GM21526 (cell line): ENCODE measurements around the gene BORCS5.
"Not testable (repeated sequence)": the region's sequence is repeated elsewhere in the genome, so short reads cannot be mapped to it uniquely, and the experiment has no call there.

Source experiments
- ATAC-seq: cut with Tn5 transposase; IDR thresholded peaks from one replicate; pipeline ENCODE4 v1.9.1; 2021; ENCODE audit warnings: moderate library complexity; ENCODE audit not compliant: unreplicated experiment, low FRiP score

BORCS5 gene

GRCh38 chr12:12452326-12452902, 95.5 kb downstream of the BORCS5 start:
- no peak for ATAC-seq

DNA sequence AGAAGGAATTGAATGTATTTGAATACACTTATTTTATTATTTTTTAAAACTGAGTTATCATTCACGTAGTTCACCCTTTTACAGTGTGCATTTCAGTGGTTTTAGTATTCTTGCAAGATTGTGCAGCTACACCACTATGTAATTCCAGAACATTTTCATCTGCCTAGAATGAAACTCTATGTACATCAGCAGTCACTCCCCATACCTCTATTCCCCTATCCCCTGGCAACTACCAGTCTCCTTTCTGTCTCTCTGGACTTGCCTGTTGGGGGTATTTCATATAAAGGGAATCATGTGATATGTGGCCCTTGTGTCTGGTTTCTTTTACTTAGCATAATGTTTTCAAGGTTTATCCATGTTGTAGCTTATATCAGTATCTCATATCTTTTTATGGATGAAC, 96.8 kb downstream of the BORCS5 start:
- no peak for ATAC-seq

- no peak for ATAC-seq
Measured at GRCh38 chr12:12454315-12454714, 97.4 kb downstream of the BORCS5 start.

DNA sequence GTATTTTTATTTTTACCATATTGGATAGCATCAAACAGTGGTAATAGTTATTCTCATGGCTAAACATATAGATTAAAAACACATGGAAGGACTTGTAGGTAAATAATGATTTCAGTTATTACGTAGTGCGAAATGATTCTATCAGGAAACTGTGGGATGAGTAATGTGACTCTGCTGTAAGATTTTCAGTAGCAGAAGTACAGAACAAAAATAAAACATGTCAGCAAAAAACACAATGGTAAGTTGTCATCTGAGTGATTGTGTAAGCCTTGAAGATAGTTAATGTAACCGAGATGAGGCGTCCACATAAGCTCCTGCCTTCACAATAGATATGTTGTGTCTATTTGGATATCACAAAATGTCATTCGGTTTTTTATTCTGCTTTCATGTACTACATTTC, 99.8 kb downstream of the BORCS5 start:
- ATAC-seq = no peak

DNA sequence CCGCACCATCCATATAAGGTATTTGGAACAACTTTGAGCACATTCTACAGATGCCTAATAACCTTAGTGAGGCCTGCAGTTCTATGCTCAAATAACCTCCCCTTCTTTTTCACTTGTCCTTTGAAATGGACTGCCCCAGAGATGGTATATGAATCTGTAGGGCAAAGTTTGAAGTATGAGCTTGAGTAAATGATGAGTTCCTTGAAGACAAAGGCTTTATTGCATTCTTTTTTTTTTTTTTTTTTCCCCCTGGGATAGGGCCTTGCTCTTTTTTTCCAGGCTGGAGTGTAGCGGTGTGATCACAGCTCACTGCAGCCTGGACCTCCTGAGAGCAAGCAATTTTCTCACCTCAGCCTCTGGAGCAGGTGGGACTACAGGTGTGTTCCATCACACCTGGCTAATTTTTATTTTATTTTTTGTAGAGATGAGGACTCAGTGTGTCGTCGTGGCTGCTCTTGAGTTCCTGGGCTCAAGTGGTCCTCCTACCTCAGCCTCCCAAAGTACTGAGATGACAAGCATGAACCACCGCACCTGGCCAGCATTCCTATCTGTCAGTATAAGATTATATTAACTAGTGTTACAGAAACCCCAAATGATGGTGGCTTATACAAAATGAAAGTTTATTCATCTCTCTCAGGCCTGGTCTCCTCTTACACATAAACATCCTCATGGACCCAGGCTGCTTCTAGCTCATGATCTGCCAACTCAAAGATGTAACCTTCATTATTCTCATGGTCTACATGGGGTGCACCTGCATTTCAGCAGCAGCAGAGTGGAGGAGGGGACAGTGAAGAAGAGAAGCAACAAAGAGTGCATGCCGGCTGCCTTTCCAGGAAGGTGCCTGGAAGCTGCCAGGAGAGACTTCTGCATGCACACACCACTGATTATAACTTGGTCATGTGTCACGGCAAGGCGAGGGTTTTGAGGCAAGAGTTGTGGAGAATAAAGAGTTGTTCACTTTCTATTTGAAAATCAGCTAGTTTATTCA, 104.4 kb downstream of the BORCS5 start:
- ATAC-seq = no peak

GRCh38 chr12:12461923-12462315, 105.0 kb downstream of the BORCS5 start:
- no peak for ATAC-seq

- no peak for ATAC-seq
Measured at GRCh38 chr12:12465522-12465921, 108.6 kb downstream of the BORCS5 start.

GRCh38 chr12:12466157-12466556, 109.3 kb downstream of the BORCS5 start:
- ATAC-seq = no peak

DNA sequence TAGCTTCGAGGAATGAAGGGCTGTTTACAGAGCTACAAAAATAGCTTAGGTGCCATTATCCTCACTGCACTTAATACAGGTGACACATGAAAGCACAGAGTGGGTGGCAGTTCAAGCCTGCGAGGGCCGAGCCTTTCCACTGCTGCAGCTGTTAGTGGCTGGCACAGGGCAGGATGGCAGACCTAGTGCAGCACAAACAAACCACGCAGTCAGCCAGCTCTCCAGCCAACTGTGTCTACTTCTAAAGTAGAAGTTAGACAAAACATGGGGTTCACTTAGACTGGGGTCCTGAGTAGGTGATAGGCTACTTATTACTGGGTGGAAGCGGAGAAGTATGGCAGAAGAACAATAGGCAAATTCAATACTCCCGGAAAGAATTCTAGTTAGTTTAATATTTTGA, 110.4 kb downstream of the BORCS5 start:
- ATAC-seq = no peak

DNA sequence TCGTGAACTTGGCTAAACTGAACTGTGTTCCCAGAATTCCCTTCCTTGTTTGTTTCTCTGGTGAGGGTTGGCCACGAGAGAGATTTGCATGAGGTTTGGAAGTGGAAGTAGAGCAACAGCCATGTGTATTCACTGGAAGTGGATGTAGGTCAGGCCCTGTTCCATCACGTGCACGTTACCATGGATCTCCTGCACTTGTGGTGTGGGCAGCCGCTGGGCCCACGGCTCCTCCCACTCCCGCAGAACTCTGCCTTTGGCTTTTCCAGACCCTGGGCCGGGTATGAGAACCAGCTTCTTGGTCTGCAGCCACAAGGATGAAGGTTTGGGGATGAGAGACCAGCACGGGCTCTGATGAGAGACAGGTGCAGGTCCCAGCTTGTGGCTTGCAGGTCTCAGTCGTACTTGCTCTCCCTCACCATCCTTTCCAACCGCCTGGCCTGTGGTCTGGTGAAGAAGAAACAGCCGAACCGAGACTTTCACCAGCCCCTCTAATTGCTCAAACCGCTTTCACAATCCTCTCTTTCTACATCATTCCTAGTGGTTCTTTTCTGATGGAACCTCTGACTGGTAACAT, 110.9 kb downstream of the BORCS5 start:
- ATAC-seq = no peak

- ATAC-seq = no peak
Measured at GRCh38 chr12:12468575-12468974, 111.7 kb downstream of the BORCS5 start.

DNA sequence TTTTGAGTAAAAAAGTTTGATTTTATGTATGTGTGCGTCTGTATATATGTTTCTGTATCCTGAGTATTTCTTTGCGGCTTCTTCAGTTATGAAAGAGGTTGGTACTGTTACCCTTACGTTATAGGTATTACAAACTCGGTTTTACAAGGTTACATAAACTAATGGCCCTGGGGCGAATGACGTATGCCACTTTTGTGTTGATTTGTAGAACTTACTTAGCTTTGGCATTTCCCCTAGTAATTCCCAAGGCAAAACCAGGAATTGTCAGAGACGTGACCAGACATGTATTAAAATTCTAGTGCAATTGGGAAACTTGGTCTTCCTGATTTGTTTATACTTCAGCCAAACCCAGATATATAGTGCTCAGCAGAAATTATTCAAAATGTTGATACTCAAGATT, 112.5 kb downstream of the BORCS5 start:
- ATAC-seq = no peak

- ATAC-seq = no peak
Measured at GRCh38 chr12:12470751-12471306, 114.0 kb downstream of the BORCS5 start.

DNA sequence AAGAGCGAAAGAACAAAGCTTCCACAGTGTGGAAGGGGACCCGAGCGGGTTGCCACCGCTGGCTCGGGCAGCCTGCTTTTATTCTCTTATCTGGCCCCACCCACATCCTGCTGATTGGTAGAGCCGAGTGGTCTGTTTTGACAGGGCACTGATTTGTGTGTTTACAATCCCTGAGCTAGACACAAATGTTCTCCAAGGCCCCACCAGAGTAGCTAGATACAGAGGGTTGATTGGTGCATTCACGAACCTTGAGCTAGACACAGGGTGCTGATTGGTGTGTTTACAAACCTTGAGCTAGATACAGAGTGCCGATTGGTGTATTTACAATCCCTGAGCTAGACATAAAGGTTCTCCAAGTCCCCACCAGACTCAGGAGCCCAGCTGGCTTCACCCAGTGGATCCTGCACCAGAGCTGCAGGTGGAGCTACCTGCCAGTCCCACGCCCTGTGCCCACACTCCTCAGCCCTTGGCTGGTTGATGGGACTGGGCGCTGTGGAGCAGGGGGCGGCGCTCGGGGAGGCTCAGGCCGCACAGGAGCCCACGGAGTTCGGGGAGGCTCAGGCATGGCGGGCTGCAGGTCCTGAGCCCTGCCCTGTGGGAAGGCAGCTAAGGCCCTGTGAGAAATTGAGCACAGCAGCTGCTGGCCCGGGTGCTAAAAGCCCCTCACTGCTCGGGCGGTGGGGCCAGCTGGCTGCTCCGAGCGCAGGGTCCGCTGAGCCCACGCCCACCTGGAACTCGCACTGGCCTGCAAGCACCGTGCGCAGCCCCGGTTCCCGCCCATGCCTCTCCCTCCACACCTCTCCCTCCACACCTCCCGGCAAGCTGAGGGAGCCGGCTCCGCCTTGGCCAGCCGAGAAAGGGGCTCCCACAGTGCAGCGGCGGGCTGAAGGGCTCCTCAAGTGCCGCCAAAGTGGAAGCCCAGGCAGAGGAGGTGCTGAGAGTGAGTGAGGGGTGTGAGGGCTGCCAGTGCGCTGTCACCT, 115.4 kb downstream of the BORCS5 start:
- not testable (repeated sequence) for ATAC-seq

GRCh38 chr12:12473223-12473622, 116.3 kb downstream of the BORCS5 start:
- no peak for ATAC-seq

- peak; percentile 23 for ATAC-seq
Measured at GRCh38 chr12:12474471-12474928, 117.6 kb downstream of the BORCS5 start.

- ATAC-seq = peak; percentile 74
Measured at GRCh38 chr12:12474931-12475795, 118.3 kb downstream of the BORCS5 start.

- no peak for ATAC-seq
Measured at GRCh38 chr12:12476857-12477531, 120.1 kb downstream of the BORCS5 start.

DNA sequence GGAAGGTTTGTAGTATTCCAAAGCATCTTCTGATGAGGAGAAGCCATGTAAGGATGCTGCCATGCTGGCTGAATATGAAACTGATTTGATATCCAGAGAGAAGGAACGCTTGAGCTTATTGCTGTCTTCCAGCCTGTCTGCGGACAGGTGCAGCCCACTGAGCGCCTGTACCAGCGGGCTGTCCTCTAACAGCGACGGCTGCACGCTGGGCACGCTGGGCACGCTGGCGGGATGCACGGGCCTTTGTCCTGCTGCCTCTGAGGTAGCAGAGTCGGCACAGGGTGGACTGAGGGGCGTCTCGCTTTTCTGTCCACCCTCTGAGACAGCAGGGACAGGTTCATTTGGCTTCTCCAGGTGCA, 120.6 kb downstream of the BORCS5 start:
- no peak for ATAC-seq
